ENCODE results near the gene SATB2. TPM values are rescaled to one million over a fixed set of nuclear protein-coding genes. Genes with fewer than 3 reads are reported as not detected.
A peak's percentile ranks its signal among the peaks of the same experiment; 100 is the strongest.

SATB2 gene
- total RNA-seq, 1 donor from 2014 or later = 5.6 TPM

GRCh38 chr2:199465988-199466691 lies 8.4 kb upstream of the SATB2 start:
- DNase-seq (ENCODE audit: low read depth) = no peak

- DNase-seq (ENCODE audit: low read depth) = no peak
These were observed 7.7 kb upstream of the SATB2 start for GRCh38 chr2:199465390-199465789.

GRCh38 chr2:199464606-199465352 lies 7.0 kb upstream of the SATB2 start:
- DNase-seq (ENCODE audit: low read depth) = no peak

GRCh38 chr2:199463708-199464605 lies 6.2 kb upstream of the SATB2 start:
- DNase-seq (ENCODE audit: low read depth) = no peak

GRCh38 chr2:199462956-199463692 lies 5.4 kb upstream of the SATB2 start:
- DNase-seq (ENCODE audit: low read depth) = no peak

- no peak for DNase-seq (ENCODE audit: low read depth)
These were observed 4.7 kb upstream of the SATB2 start for GRCh38 chr2:199462347-199462955.

GRCh38 chr2:199461711-199462346 lies 4.1 kb upstream of the SATB2 start:
- no peak for DNase-seq (ENCODE audit: low read depth)

GRCh38 chr2:199460846-199461710 lies 3.3 kb upstream of the SATB2 start:
- DNase-seq (ENCODE audit: low read depth) = no peak

- DNase-seq (ENCODE audit: low read depth) = peak; percentile 11
These were observed 2.4 kb upstream of the SATB2 start for GRCh38 chr2:199460101-199460671.

- peak; percentile 85 for DNase-seq (ENCODE audit: low read depth)
These were observed 1.8 kb upstream of the SATB2 start for GRCh38 chr2:199459286-199460100.

- DNase-seq (ENCODE audit: low read depth) = no peak
These were observed 1.1 kb upstream of the SATB2 start for GRCh38 chr2:199458806-199459285.

GRCh38 chr2:199458009-199458805 lies 468 bp upstream of the SATB2 start:
- DNase-seq (ENCODE audit: low read depth) = no peak

- DNase-seq (ENCODE audit: low read depth) = no peak
These were observed 1.2 kb downstream of the SATB2 start for GRCh38 chr2:199456383-199457146.

GRCh38 chr2:199455545-199456382 lies 2.0 kb downstream of the SATB2 start:
- DNase-seq (ENCODE audit: low read depth) = peak; percentile 74

GRCh38 chr2:199455210-199455544 lies 2.6 kb downstream of the SATB2 start:
- no peak for DNase-seq (ENCODE audit: low read depth)

GRCh38 chr2:199452991-199453379 lies 4.8 kb downstream of the SATB2 start:
- DNase-seq (ENCODE audit: low read depth) = no peak
